Esophagus squamous epithelium (tissue), 4 donors: Measurements from ENCODE around the gene ARAP3.

Experiments used
- POLR2A ChIP-seq, 4 donors: fragments of 450-650 bp; IDR thresholded peaks; one replicate each; pipeline ENCODE4 v1.6.1; 2017; ENCODE audit warnings: antibody characterized with exemption in 4 of 4, mild to moderate bottlenecking in 4 of 4, moderate library complexity in 3 of 4
- TF ChIP-seq, protein P1 (sequence below), 6 experiments: fragments of 450-650 bp in 4 of 6; fragments of 200-600 bp in 2 of 6; sonication (generic) in 2 of 6; IDR thresholded peaks; one replicate each; pipeline ENCODE4 v1.5.1; 2016 to 2019; ENCODE audit warnings: antibody characterized with exemption in 6 of 6, mild to moderate bottlenecking in 4 of 6, moderate library complexity in 4 of 6

DNA sequence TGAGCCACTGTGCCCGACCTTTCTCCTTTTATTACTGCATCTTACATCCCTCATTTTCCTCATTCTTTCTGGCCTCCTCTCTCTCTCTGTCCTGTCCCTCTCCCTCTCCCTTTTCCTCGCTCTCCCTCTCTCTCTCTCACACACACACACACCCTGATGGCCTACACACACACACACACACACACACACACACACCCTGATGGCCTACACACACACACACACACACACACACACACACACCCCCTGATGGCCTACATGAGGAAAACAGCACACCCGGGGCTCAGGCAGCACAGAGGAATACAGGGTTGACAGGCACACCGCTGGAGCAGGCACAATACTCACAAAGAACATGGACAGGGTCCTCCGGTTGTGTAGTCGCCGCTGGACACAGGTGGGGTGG lies 27.0 kb downstream of the ARAP3 start:
- TF ChIP-seq, protein P1, sequence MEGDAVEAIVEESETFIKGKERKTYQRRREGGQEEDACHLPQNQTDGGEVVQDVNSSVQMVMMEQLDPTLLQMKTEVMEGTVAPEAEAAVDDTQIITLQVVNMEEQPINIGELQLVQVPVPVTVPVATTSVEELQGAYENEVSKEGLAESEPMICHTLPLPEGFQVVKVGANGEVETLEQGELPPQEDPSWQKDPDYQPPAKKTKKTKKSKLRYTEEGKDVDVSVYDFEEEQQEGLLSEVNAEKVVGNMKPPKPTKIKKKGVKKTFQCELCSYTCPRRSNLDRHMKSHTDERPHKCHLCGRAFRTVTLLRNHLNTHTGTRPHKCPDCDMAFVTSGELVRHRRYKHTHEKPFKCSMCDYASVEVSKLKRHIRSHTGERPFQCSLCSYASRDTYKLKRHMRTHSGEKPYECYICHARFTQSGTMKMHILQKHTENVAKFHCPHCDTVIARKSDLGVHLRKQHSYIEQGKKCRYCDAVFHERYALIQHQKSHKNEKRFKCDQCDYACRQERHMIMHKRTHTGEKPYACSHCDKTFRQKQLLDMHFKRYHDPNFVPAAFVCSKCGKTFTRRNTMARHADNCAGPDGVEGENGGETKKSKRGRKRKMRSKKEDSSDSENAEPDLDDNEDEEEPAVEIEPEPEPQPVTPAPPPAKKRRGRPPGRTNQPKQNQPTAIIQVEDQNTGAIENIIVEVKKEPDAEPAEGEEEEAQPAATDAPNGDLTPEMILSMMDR (IDR thresholded peaks at IDR 0.05): no peak
- no peak for TF ChIP-seq POLR2A (IDR thresholded peaks at IDR 0.05)
